ENCODE data around the gene AP3B1. TPM values are rescaled to one million over a fixed set of nuclear protein-coding genes. Genes with fewer than 3 reads are reported as not detected.

AP3B1 gene
- total and polyA plus RNA-seq, 2 of the 8 experiments (the other 6 are each of a cell fraction or from before 2014, with no cell fraction given): 45.8 to 48.3 TPM

DNA sequence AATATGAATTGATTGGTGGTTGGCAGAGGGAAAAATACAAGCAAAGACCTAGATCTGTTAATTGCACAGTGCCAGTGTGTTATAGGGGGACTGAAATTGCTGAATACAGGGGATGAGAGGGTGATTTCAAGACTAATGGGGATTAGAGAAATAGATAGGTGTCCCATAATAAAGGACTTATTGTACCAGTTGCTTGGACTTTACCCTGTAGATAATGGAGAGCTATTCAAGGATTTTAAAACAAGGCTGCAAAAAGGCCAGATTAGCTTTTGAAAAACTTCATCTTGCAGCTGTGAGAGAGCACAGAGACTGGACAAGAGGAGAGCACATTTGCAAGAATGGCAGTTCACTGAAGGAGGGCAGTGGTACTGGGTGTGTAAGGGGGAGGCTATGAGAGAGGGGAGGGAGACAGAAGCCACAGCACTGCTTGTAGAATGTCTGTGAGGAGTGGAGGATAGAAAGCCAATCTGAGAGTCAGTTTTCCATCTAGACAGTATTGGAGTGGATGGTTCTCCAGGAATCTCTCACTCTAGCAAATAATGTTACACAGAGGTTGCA lies 37.1 kb upstream of the AP3B1 start (continued):
- TF ChIP-seq CHD7 (IDR thresholded peaks at IDR 0.05; ENCODE audit: insufficient replicate concordance, low read length) (no peak), POLR2A (IDR thresholded peaks at IDR 0.05; ENCODE audit: control extremely low read depth in 1 of 2, low read depth in 2 of 2, low read length in 2 of 2) (no peak), CTCF (IDR thresholded peaks at IDR 0.05; ENCODE audit: control extremely low read depth in 1 of 3, insufficient read depth in 1 of 3, low read depth in 1 of 3, low read length in 3 of 3) (no peak), BRCA1 (IDR thresholded peaks at IDR 0.05; ENCODE audit: low read depth, low read length) (no peak), ASH2L (IDR thresholded peaks at IDR 0.05; ENCODE audit: low read length) (no peak), NRF1 (IDR thresholded peaks at IDR 0.05; ENCODE audit: low read depth, low read length) (no peak), GABPA (IDR thresholded peaks at IDR 0.05; ENCODE audit: borderline replicate concordance, insufficient read depth, low read length) (no peak), CHD2 (IDR thresholded peaks at IDR 0.05; ENCODE audit: low read length) (no peak), RBBP5 (IDR thresholded peaks at IDR 0.05; ENCODE audit: borderline replicate concordance, low read depth, low read length) (no peak)

Data from H1 (cell line).